Naive thymus-derived CD4-positive, alpha-beta T cell (primary cell): ENCODE measurements around the gene RAP2A. TPM values are rescaled to one million over a fixed set of nuclear protein-coding genes. Genes with fewer than 3 reads are reported as not detected.

Source experiments
- ATAC-seq: fragments of 150-1000 bp; cut with Tn5 transposase; 2 replicates; pipeline ENCODE4 v1.10.0; 2021; ENCODE audit warnings: mild to moderate bottlenecking, moderate library complexity
- CTCF ChIA-PET: fragments of 350-600 bp; sonication (Branson Sonifier 250); formaldehyde crosslinking; loops from one replicate; lab custom pipeline; 2021; ENCODE audit warnings: antibody characterized with exemption; lab: Charles Lee
- POLR2A ChIA-PET: fragments of 350-600 bp; sonication (Branson Sonifier 250); formaldehyde crosslinking; loops from one replicate; lab custom pipeline; 2021; ENCODE audit warnings: antibody characterized with exemption, inconsistent platforms; lab: Charles Lee
- DNase-seq, 9 donors: peaks; one replicate each; pipeline versions ENCODE4 v3.0.0 to v3.0.0-alpha.2; 2020 to 2022; ENCODE audit warnings: mixed read lengths in 1 of 9
- H3K27ac ChIP-seq: one replicate; pipeline ENCODE4 v1.7.0; 2013; ENCODE audit warnings: mild to moderate bottlenecking, low read depth, low read length, moderate library complexity
- H3K27me3 ChIP-seq, 2 donors: one replicate each; pipeline ENCODE4 v1.7.0; 2013; ENCODE audit warnings: low read length in 2 of 2, mild to moderate bottlenecking in 2 of 2, moderate library complexity in 2 of 2; ENCODE audit not compliant: control insufficient read depth in 2 of 2, insufficient read depth in 2 of 2
- H3K36me3 ChIP-seq, 3 experiments: 1 replicate in 2 of 3; 2 replicates in 1 of 3; pipeline ENCODE4 v1.7.0; 2013; ENCODE audit warnings: low read length in 3 of 3, mild to moderate bottlenecking in 3 of 3, moderate library complexity in 1 of 3; ENCODE audit not compliant: insufficient read depth in 3 of 3, control insufficient read depth in 2 of 3
- H3K4me1 ChIP-seq, 2 donors: one replicate each; pipeline ENCODE4 v1.7.0; 2013; ENCODE audit warnings: low read length in 2 of 2, mild to moderate bottlenecking in 2 of 2, moderate library complexity in 1 of 2; ENCODE audit not compliant: control insufficient read depth in 2 of 2, insufficient read depth in 2 of 2
- H3K4me3 ChIP-seq: 2 replicates; pipeline ENCODE4 v1.7.0; 2013; ENCODE audit warnings: mild to moderate bottlenecking, low read length
- H3K9me3 ChIP-seq, 3 experiments: 1 replicate in 2 of 3; 2 replicates in 1 of 3; pipeline ENCODE4 v1.7.0; 2013; ENCODE audit warnings: low read length in 3 of 3; ENCODE audit not compliant: control insufficient read depth in 2 of 3
- H3K27ac Mint-ChIP-seq, 9 donors: one replicate each; pipeline ENCODE4 v1.8.0; 2020 to 2022; ENCODE audit warnings: mixed read lengths in 9 of 9, mild to moderate bottlenecking in 8 of 9, moderate library complexity in 5 of 9, inconsistent platforms in 2 of 9
- H3K27me3 Mint-ChIP-seq, 5 donors: one replicate each; pipeline ENCODE4 v1.8.0; 2021 to 2022; ENCODE audit warnings: mixed read lengths in 5 of 5, mild to moderate bottlenecking in 1 of 5
- H3K36me3 Mint-ChIP-seq, 5 donors: one replicate each; pipeline ENCODE4 v1.8.0; 2020 to 2022; ENCODE audit warnings: mixed read lengths in 5 of 5, mild to moderate bottlenecking in 3 of 5, inconsistent platforms in 1 of 5
- H3K4me1 Mint-ChIP-seq, 7 donors: one replicate each; pipeline ENCODE4 v1.8.0; 2020 to 2022; ENCODE audit warnings: mixed read lengths in 7 of 7, mild to moderate bottlenecking in 3 of 7, inconsistent platforms in 1 of 7
- H3K4me3 Mint-ChIP-seq, 10 donors: one replicate each; pipeline ENCODE4 v1.8.0; 2020 to 2022; ENCODE audit warnings: mild to moderate bottlenecking in 10 of 10, mixed read lengths in 10 of 10, moderate library complexity in 6 of 10, inconsistent platforms in 2 of 10
- H3K9me3 Mint-ChIP-seq, 11 donors: one replicate each; pipeline ENCODE4 v1.8.0; 2020 to 2022; ENCODE audit warnings: mixed read lengths in 11 of 11, mild to moderate bottlenecking in 4 of 11, inconsistent platforms in 1 of 11, moderate library complexity in 1 of 11
- intact Hi-C, 2 donors: fragments of 100-400 bp; cut with micrococcal nuclease; formaldehyde crosslinking; loops; one replicate each; pipeline ENCODE4 v1.15.1; 2023
- polyA plus RNA-seq, 2 donors: library from polyadenylated mRNA; unstranded; fragments of 300-500 nt; fragmentation: Illumina TruSeq; gene quantifications; one replicate each; pipeline ENCODE4 v1.2.3, GENCODE V29; 2021
- total RNA-seq, 6 experiments: library from RNA in 5 of 6; stranded (reverse) in 5 of 6; gene quantifications; 1 replicate in 5 of 6; 2 replicates in 1 of 6; pipeline ENCODE4 v1.2.3 and lab custom pipeline; 2021 to 2026

Gene RAP2A
- total and polyA plus RNA-seq, 7 experiments from 2014 or later = 1.2 to 33.2 (median 17.1) TPM

GRCh38 chr13:97464561-97464960 is 30.6 kb downstream of the RAP2A start:
- H3K4me1 Mint-ChIP-seq = peaks cover 14 to 30% (median 21%) of the 10 kb centered on the region in 7 donors

GRCh38 chr13:97466722-97467121 is 32.8 kb downstream of the RAP2A start:
- Mint-ChIP-seq H3K4me1 (peaks cover 0 to 9% (median 0%) of the 10 kb centered on the region in 7 donors), H3K36me3 (peaks cover 0 to 27% (median 17%) of the 10 kb centered on the region in 5 donors), H3K27ac (no peak overlapping the region), H3K27me3 (peaks cover 0 to 2% (median 0%) of the 10 kb centered on the region in 5 donors), H3K4me3 (no peak overlapping the region), H3K9me3 (no peaks in the 10 kb centered on the region)
- Histone ChIP-seq H3K4me3 (no peak overlapping the region), H3K4me1 (no peaks in the 10 kb centered on the region), H3K36me3 (peaks cover 0 to 3% (median 0%) of the 10 kb centered on the region in 3 experiments), H3K27me3 (no peaks in the 10 kb centered on the region), H3K27ac (no peak overlapping the region), H3K9me3 (no peaks in the 10 kb centered on the region)
- ChIA-PET CTCF (no interaction called here), POLR2A (no interaction called here)
- DNase-seq (no peak), ATAC-seq (no peak)
- intact Hi-C loops = no loop called here

More at GRCh38 chr13:97464561-97464960, 30.6 kb downstream of the RAP2A start:
- ATAC-seq (no peak), DNase-seq (no peak)
- Mint-ChIP-seq H3K36me3 (peaks cover 0 to 23% (median 17%) of the 10 kb centered on the region in 5 donors), H3K27ac (no peak overlapping the region), H3K9me3 (no peaks in the 10 kb centered on the region), H3K4me3 (no peak overlapping the region), H3K27me3 (no peaks in the 10 kb centered on the region)
- ChIA-PET POLR2A (interaction anchor here (1.2 kb wide), 1 partner anchor 31 kb away, joined by 4 read pairs; the partner anchor contains the start of gene RAP2A), CTCF (no interaction called here)
- Histone ChIP-seq H3K9me3 (no peaks in the 10 kb centered on the region), H3K4me1 (peaks cover 0 to 13% of the 10 kb centered on the region in 2 donors), H3K27me3 (no peaks in the 10 kb centered on the region), H3K27ac (no peak overlapping the region), H3K36me3 (peaks cover 0 to 3% (median 0%) of the 10 kb centered on the region in 3 experiments), H3K4me3 (no peak overlapping the region)
- intact Hi-C loops = no loop called here

GRCh38 chr13:97468331-97468730 is 34.4 kb downstream of the RAP2A start:
- POLR2A ChIA-PET = no interaction called here

GRCh38 chr13:97471711-97472110 is 37.7 kb downstream of the RAP2A start:
- Histone ChIP-seq H3K9me3 (no peaks in the 10 kb centered on the region), H3K36me3 (no peaks in the 10 kb centered on the region), H3K4me3 (no peak overlapping the region), H3K27me3 (no peaks in the 10 kb centered on the region), H3K4me1 (no peaks in the 10 kb centered on the region), H3K27ac (no peak overlapping the region)
- ATAC-seq (no peak), DNase-seq (no peak)
- Mint-ChIP-seq H3K36me3 (peaks cover 0 to 13% (median 3%) of the 10 kb centered on the region in 5 donors), H3K4me1 (no peaks in the 10 kb centered on the region), H3K9me3 (peaks cover 0 to 2% (median 0%) of the 10 kb centered on the region in 11 donors), H3K27ac (no peak overlapping the region), H3K27me3 (peaks cover 0 to 19% (median 5%) of the 10 kb centered on the region in 5 donors), H3K4me3 (no peak overlapping the region)
- intact Hi-C loops = no loop called here
- ChIA-PET POLR2A (no interaction called here), CTCF (no interaction called here)

More at GRCh38 chr13:97468331-97468730, 34.4 kb downstream of the RAP2A start:
- Mint-ChIP-seq H3K27me3 (peaks cover 0 to 9% (median 0%) of the 10 kb centered on the region in 5 donors), H3K4me1 (peaks cover 0 to 2% (median 0%) of the 10 kb centered on the region in 7 donors), H3K9me3 (no peaks in the 10 kb centered on the region), H3K36me3 (peaks cover 0 to 27% (median 17%) of the 10 kb centered on the region in 5 donors), H3K4me3 (no peak overlapping the region), H3K27ac (no peak overlapping the region)
- H3K27me3 ChIP-seq = no peaks in the 10 kb centered on the region
- H3K9me3 ChIP-seq = no peaks in the 10 kb centered on the region
- H3K4me3 ChIP-seq = no peak overlapping the region
- CTCF ChIA-PET = no interaction called here
- intact Hi-C loops = no loop called here
- no peaks in the 10 kb centered on the region for H3K4me1 ChIP-seq
- peaks cover 0 to 3% (median 0%) of the 10 kb centered on the region in 3 experiments for H3K36me3 ChIP-seq
- no peak overlapping the region for H3K27ac ChIP-seq
- no peak for ATAC-seq
- DNase-seq = no peak

GRCh38 chr13:97474349-97474980 is 40.5 kb downstream of the RAP2A start:
- POLR2A ChIA-PET = no interaction called here

GRCh38 chr13:97475011-97475410 is 41.0 kb downstream of the RAP2A start:
- no peaks in the 10 kb centered on the region for H3K9me3 ChIP-seq
- H3K4me3 ChIP-seq = no peak overlapping the region
- ChIA-PET POLR2A (no interaction called here), CTCF (interaction anchor here (1.2 kb wide), 1 partner anchor 67 kb away, joined by 5 read pairs; no protein-coding TSS in a partner anchor)
- no peak overlapping the region for H3K27ac Mint-ChIP-seq
- no peak overlapping the region for H3K27ac ChIP-seq
- H3K4me1 ChIP-seq = no peaks in the 10 kb centered on the region
- H3K4me1 Mint-ChIP-seq = no peaks in the 10 kb centered on the region
- H3K27me3 Mint-ChIP-seq = peaks cover 0 to 19% (median 9%) of the 10 kb centered on the region in 5 donors
- ATAC-seq = no peak
- peaks cover 0 to 12% (median 0%) of the 10 kb centered on the region in 5 donors for H3K36me3 Mint-ChIP-seq
- H3K4me3 Mint-ChIP-seq = no peak overlapping the region
- no peaks in the 10 kb centered on the region for H3K36me3 ChIP-seq
- intact Hi-C loops = no loop called here
- peaks cover 0 to 2% (median 0%) of the 10 kb centered on the region in 11 donors for H3K9me3 Mint-ChIP-seq
- DNase-seq = no peak
- H3K27me3 ChIP-seq = no peaks in the 10 kb centered on the region

More at GRCh38 chr13:97474349-97474980, 40.5 kb downstream of the RAP2A start:
- DNase-seq (no peak), ATAC-seq (no peak)
- CTCF ChIA-PET = interaction anchor here (0.6 kb wide), 1 partner anchor 11 kb away, joined by 3 read pairs; no protein-coding TSS in a partner anchor
- Histone ChIP-seq H3K4me3 (no peak overlapping the region), H3K4me1 (no peaks in the 10 kb centered on the region), H3K36me3 (no peaks in the 10 kb centered on the region), H3K9me3 (no peaks in the 10 kb centered on the region), H3K27ac (no peak overlapping the region), H3K27me3 (no peaks in the 10 kb centered on the region)
- Mint-ChIP-seq H3K27ac (no peak overlapping the region), H3K9me3 (peaks cover 0 to 2% (median 0%) of the 10 kb centered on the region in 11 donors), H3K4me1 (no peaks in the 10 kb centered on the region), H3K36me3 (peaks cover 0 to 12% (median 0%) of the 10 kb centered on the region in 5 donors), H3K4me3 (no peak overlapping the region), H3K27me3 (peaks cover 0 to 19% (median 9%) of the 10 kb centered on the region in 5 donors)
- intact Hi-C loops = no loop called here
